Inflammatory macrophage treated with lipopolysaccharide for 4 hours (primary cell): ENCODE data around the gene TMEM14C.

ENCODE experiments used
- DNase-seq: peaks from one replicate; pipeline ENCODE4 v3.0.0-alpha.2; 2020

The TMEM14C gene

DNA sequence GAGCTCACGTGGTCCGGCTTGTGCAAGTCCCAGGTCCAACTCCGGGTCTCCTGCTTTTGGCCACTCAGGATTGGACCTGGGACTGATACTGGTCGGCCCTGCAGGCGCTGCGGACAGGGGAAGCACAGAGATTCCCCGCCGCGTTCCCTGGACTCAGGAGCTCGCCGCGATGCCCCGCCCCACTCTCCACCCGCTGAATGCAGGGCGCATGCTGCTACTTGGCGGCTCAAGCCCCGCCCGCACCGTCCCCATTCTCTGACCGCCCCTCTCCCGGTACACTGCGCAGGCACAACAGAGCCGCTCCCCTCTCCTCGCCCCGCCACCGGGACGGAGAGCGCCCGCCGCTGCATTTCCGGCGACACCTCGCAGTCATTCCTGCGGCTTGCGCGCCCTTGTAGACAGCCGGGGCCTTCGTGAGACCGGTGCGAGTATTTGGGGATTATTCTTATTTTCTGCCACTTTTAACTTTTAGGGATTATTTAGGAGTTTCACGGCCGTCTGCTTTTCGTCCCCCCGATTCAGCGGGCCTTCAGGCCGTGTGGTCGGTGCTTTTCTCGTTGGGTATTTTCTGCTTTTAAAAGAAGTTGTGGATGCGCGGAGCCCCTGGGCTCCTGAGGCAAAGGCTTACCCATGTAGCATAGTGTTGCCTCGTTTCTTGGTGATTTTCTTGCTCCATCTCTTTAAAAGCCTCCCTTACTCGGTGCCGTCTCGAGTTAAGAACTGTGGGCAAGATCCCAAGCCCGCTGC is at the start of gene TMEM14C:
Gene TMEM14C (plus strand): TSS at position 251 of the 747 bp plus-strand sequence. CDS start 1,544 bp downstream, outside the sequence.
- peak; percentile 91 for DNase-seq

DNA sequence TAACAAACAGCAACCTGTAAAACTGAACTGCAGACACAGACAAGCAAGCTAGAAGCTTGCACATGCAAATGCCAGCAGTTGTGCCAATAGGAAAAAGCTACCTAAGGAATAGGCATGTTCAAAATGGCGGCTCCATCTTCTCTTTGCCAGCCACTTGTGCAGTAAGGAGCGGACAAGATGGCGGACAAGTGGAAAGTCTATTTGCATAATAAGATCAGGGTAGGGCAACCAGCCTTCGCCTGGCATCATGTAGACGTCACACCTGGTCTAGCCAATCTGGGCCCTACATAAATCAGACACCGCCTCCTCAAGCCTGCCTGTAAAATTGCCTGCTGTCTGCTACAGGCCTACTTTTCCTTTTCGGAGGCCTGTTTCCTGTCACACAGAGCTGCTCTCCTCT is 46.5 kb upstream of the TMEM14C start:
- no peak for DNase-seq

GRCh38 chr6:10678456-10678855 is 44.4 kb upstream of the TMEM14C start:
- no peak for DNase-seq

GRCh38 chr6:10681795-10682194 is 41.1 kb upstream of the TMEM14C start:
- DNase-seq: no peak

GRCh38 chr6:10682355-10682988 is 40.4 kb upstream of the TMEM14C start:
- DNase-seq: no peak

GRCh38 chr6:10684618-10685017 is 38.3 kb upstream of the TMEM14C start:
- no peak for DNase-seq

- no peak for DNase-seq
Observed at GRCh38 chr6:10685092-10685915, 37.6 kb upstream of the TMEM14C start.

DNA sequence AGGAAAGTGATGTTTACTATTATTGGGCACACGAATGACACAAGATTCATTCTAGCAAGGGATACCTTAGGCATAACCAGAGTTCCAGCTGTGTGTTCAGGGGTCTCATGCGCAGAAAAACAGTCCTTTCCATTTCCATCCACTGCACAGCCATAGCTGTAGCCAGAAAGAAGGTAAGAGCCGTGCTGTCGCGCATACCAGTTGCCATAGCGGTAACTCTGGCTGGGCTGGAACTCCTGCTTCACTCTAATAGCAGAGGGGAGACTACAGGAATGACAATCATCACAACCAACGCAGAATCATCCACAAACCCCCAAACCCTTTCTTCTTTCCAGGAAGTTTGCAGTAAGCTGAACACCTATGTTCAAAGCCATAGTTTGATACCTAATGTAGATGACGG is 36.0 kb upstream of the TMEM14C start:
- DNase-seq: no peak

DNA sequence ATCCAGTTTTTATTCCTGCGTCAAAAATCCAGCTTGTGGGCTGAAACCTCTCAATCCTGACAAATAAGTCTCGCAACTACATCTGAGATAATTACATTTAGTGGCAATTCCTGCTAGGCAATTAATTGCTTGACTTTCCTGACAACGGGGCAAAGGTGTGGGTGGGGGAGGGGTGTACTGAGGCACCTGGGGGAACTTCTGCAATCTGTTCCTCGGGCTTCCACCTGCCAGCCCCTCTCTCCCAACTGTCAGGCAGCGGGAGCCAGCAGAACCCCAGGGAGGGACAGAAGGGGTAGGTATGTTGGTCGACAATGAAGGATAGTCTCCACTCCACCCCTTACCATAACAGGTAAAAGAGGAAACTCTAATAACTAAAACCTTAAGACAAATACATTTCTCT is 35.3 kb upstream of the TMEM14C start:
- no peak for DNase-seq

GRCh38 chr6:10690651-10691445 is 32.0 kb upstream of the TMEM14C start:
- no peak for DNase-seq

DNA sequence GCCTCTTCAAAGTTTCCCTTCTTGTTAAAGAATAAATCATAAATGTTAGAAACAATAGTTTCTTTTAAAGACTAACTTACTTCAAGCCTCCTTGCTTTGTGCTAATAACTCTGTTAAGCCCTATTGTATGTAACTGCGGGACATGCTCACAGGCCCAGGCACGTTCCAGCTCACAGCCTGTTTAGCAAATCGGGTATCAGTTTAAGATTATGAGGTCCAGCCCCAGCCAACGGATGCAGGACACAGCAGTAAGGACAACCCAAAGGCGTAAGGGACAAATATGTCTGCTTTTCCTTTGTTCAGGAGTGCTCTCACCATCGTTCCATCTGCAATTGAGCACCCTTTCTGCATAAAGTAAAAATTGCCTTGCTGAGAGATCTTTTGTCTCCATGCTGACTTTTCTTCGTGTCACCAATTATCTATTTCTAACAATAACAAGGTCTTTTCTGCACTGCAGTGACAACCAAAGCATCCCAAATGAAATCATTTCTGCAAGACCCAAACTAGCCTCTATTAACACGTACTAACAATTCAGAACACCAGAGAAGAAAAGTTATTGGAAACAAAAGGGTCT is 29.8 kb upstream of the TMEM14C start:
- no peak for DNase-seq

- peak; percentile 95 for DNase-seq
Observed at GRCh38 chr6:10694302-10695085, 28.4 kb upstream of the TMEM14C start, which contains the start of the genes C6orf52 and PAK1IP1. C6orf52 (minus strand) TSS chr6:10694616; CDS start chr6:10687550, 7,066 bp downstream. PAK1IP1 (plus strand) TSS chr6:10694972; CDS start chr6:10694986, 14 bp downstream.

DNA sequence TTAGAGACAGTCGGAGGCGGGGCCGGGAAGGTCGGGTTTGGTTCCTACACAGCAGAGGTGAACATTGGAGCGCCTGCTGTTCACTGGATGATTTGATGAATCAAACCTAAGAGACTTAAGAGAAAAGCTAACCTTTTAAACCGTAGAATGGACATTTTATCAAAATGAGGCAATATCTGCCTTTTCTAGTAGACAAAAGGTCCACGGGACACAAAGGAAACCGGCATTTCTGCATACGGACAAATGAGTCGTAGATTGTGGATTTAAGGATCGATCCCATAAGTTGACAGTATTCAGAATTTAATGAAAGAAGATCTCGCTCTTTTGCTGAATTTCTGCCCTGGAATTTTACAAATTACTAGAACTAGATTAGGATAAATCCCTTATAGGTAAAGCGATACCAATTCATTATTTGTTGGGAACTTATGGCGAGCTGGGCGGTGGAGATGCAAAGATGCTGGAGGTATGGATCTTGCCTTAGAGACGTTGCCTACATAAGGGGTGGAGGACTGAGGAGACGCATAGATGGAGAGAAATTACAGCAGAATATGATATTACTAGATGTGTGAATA is 27.7 kb upstream of the TMEM14C start:
- no peak for DNase-seq

DNA sequence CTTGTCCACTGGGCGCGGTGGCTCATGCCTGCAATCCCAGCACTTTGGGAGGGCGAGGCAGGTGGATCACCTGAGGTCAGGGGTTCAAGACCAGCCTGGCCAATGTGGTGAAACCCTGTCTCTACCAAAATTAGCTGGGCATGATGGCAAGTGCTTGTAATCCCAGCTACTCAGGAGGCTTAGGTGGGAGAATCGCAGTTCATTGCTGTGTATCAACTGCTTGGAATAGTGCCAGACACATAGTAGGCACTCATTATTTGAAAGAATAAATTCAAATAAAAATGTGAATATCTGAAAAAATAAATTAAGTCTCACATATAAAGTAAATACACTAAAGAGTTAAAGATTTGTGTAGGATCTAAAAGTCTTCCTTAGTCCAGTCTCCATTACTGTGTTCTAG is 26.2 kb upstream of the TMEM14C start:
- no peak for DNase-seq

- no peak for DNase-seq
Observed at GRCh38 chr6:10713962-10714361, 8.9 kb upstream of the TMEM14C start.

- DNase-seq: peak; percentile 30
Observed at GRCh38 chr6:10719296-10719963, 3.4 kb upstream of the TMEM14C start.

DNA sequence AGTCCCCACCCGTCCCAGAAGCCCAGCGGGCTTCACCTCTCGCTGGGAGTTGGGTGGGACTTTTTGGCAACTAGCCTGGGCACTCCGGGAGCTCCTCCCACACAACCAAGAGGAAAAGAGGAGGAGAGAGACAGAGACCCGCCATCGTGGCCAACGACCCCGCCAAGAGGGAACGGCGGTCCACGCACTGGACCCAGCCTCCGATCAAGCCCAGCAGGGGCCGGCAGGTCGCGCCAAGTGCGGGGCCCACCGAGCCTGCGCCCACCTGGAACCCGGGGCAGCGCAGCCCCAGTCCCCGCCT is 3.0 kb upstream of the TMEM14C start:
- no peak for DNase-seq

- DNase-seq: peak; percentile 33
Observed at GRCh38 chr6:10720265-10720959, 2.5 kb upstream of the TMEM14C start.

DNA sequence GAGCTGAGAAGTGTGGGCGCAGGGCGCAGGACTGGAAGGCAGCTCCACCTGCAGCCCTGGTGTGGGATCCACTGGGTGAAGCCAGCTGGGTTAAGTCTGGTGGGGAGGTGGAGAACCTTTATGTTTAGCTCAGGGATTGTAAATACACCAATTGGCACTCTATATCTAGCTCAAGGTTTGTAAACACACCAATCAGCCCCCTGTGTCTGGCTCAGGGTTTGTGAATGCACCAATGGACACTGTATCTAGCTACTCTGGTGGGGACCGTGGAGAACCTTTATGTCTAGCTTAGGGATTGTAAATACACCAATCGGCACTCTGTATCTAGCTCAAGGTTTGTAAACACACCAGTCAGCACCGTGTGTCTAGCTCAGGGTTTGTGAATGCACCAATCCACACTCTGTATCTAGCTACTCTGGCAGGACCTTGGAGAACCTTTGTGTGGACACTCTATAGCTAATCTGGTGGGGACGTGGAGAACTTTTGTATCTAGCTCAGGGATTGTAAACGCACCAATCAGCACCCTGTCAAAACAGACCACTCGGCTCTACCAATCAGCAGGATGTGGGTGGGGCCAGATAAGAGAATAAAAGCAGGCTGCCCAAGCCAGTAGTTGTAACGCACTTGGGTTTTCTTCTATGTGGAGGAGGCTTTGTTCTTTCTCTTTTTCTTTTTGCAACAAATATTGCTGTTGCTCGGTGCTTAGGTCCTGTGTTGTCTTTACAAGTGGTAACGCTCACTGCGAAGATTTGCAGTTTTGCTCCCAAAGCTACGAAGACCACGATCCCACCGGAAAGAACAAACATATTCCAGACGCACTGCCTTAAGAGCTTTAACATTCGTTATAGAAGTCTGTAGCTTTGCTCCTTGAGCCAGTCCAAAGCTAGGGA is 1.7 kb upstream of the TMEM14C start:
- peak; percentile 5 for DNase-seq
